Suprapubic skin (tissue), 4 donors: Measurements from ENCODE around the gene LCNL1. TPM values are rescaled to one million over a fixed set of nuclear protein-coding genes. Genes with fewer than 3 reads are reported as not detected.

Experiments used
- DNase-seq, 2 donors: peaks; one replicate each; pipeline ENCODE4 v3.0.0-alpha.2; 2019; ENCODE audit warnings: low spot score in 2 of 2
- H3K27ac ChIP-seq: fragments of 200-600 bp; sonication (generic); one replicate; pipeline ENCODE4 v1.5.1; 2019
- H3K27me3 ChIP-seq: fragments of 200-600 bp; sonication (generic); one replicate; pipeline ENCODE4 v1.5.1; 2019
- H3K36me3 ChIP-seq: fragments of 200-600 bp; sonication (generic); one replicate; pipeline ENCODE4 v1.5.1; 2019
- H3K4me1 ChIP-seq: fragments of 200-600 bp; sonication (generic); one replicate; pipeline ENCODE4 v1.5.1; 2019
- H3K4me3 ChIP-seq: fragments of 200-600 bp; sonication (generic); one replicate; pipeline ENCODE4 v1.5.1; 2019; ENCODE audit warnings: mild to moderate bottlenecking
- H3K9me3 ChIP-seq: fragments of 200-600 bp; sonication (generic); one replicate; pipeline ENCODE4 v1.5.1; 2019
- CTCF ChIP-seq, 2 donors: fragments of 200-600 bp in 1 of 2; fragments of 450-650 bp in 1 of 2; sonication (generic) in 1 of 2; IDR thresholded peaks; one replicate each; pipeline ENCODE4 v1.5.1; 2016 to 2019; ENCODE audit warnings: antibody characterized with exemption in 2 of 2, mild to moderate bottlenecking in 1 of 2, moderate library complexity in 1 of 2
- EP300 ChIP-seq: sonication (generic); formaldehyde crosslinking; IDR thresholded peaks from one replicate; pipeline ENCODE4 v1.6.1; 2017; ENCODE audit warnings: antibody characterized with exemption
- POLR2A ChIP-seq, 2 donors: fragments of 450-650 bp; IDR thresholded peaks; one replicate each; pipeline ENCODE4 v1.6.1; 2017; ENCODE audit warnings: antibody characterized with exemption in 2 of 2, mild to moderate bottlenecking in 2 of 2, moderate library complexity in 2 of 2
- POLR2AphosphoS5 ChIP-seq, 3 donors: sonication (generic); formaldehyde crosslinking; IDR thresholded peaks; one replicate each; pipeline ENCODE4 v1.6.1; 2017; ENCODE audit warnings: antibody characterized with exemption in 3 of 3
- WGBS: methylation state at CpG from one replicate; pipeline ENCODE4 v1.1.5; 2018; 5-methylcytosine and 5-hydroxymethylcytosine counted together
- total RNA-seq, 4 donors: library from RNA; depleted of rRNA; stranded (reverse); fragments of >200 nt; gene quantifications; one replicate each; pipeline ENCODE4 v1.1.0, GENCODE V29; 2016

Gene LCNL1
- total RNA-seq, 4 donors from 2014 or later: 0.18 to 0.40 TPM; not detected in 2

- H3K27ac ChIP-seq: no peak overlapping the region
- no peak overlapping the region for H3K4me3 ChIP-seq
- H3K36me3 ChIP-seq: no peaks in the 10 kb centered on the region
- no peak for DNase-seq
- H3K4me1 ChIP-seq: peaks cover 39% of the 10 kb centered on the region
- H3K27me3 ChIP-seq: no peaks in the 10 kb centered on the region
- TF ChIP-seq POLR2AphosphoS5 (IDR thresholded peaks at IDR 0.05) (no peak), POLR2A (IDR thresholded peaks at IDR 0.05) (no peak), CTCF (IDR thresholded peaks at IDR 0.05) (no peak), EP300 (no peak)
- 83% methylated on average over 25 of the region's 29 CpGs for WGBS
- H3K9me3 ChIP-seq: no peaks in the 10 kb centered on the region
Measured at GRCh38 chr9:136973618-136974617, 8.9 kb upstream of the LCNL1 start.

GRCh38 chr9:136974817-136975535 lies 7.8 kb upstream of the LCNL1 start:
- H3K27me3 ChIP-seq: no peaks in the 10 kb centered on the region
- peaks cover 39% of the 10 kb centered on the region for H3K4me1 ChIP-seq
- no peaks in the 10 kb centered on the region for H3K9me3 ChIP-seq
- TF ChIP-seq POLR2AphosphoS5 (IDR thresholded peaks at IDR 0.05): no peak
- no peak for TF ChIP-seq POLR2A (IDR thresholded peaks at IDR 0.05)
- no peak for TF ChIP-seq CTCF (IDR thresholded peaks at IDR 0.05)
- TF ChIP-seq EP300: no peak
- no peak overlapping the region for H3K27ac ChIP-seq
- H3K4me3 ChIP-seq: no peak overlapping the region
- WGBS: 46% methylated on average over 6 of the region's 15 CpGs
- no peak for DNase-seq
- H3K36me3 ChIP-seq: no peaks in the 10 kb centered on the region

- no peak for DNase-seq
- H3K36me3 ChIP-seq: no peaks in the 10 kb centered on the region
- TF ChIP-seq EP300 (no peak), POLR2AphosphoS5 (IDR thresholded peaks at IDR 0.05) (no peak), CTCF (IDR thresholded peaks at IDR 0.05) (no peak), POLR2A (IDR thresholded peaks at IDR 0.05) (no peak)
- 80% methylated on average over 2 of the region's 14 CpGs for WGBS
- no peaks in the 10 kb centered on the region for H3K27me3 ChIP-seq
- no peak overlapping the region for H3K27ac ChIP-seq
- H3K9me3 ChIP-seq: no peaks in the 10 kb centered on the region
- no peak overlapping the region for H3K4me3 ChIP-seq
- peaks cover 39% of the 10 kb centered on the region for H3K4me1 ChIP-seq
Measured at GRCh38 chr9:136975644-136976043, 7.1 kb upstream of the LCNL1 start.

- no peaks in the 10 kb centered on the region for H3K36me3 ChIP-seq
- peaks cover under 1% of the 10 kb centered on the region for H3K27me3 ChIP-seq
- H3K27ac ChIP-seq: no peak within 1 kb of the TSS
- peaks cover 39% of the 10 kb centered on the region for H3K4me1 ChIP-seq
- H3K4me3 ChIP-seq: peak within 1 kb of the TSS; percentile 56
- WGBS: 100% methylated on average over 4 of the region's 10 CpGs
- no peaks in the 10 kb centered on the region for H3K9me3 ChIP-seq
- no peak for DNase-seq
- TF ChIP-seq POLR2AphosphoS5 (IDR thresholded peaks at IDR 0.05) (no peak), EP300 (no peak), POLR2A (IDR thresholded peaks at IDR 0.05) (no peak), CTCF (IDR thresholded peaks at IDR 0.05) (no peak)
Measured at GRCh38 chr9:136977223-136977622, 5.6 kb upstream of the LCNL1 start, which contains the start of gene PTGDS. TSS of gene PTGDS (plus strand) at chr9:136977504. CDS start at chr9:136977579, 75 bp downstream.

GRCh38 chr9:136977649-136978072 lies 5.1 kb upstream of the LCNL1 start:
- no peaks in the 10 kb centered on the region for H3K36me3 ChIP-seq
- no peak overlapping the region for H3K27ac ChIP-seq
- H3K27me3 ChIP-seq: peaks cover 4% of the 10 kb centered on the region
- H3K9me3 ChIP-seq: no peaks in the 10 kb centered on the region
- TF ChIP-seq CTCF (IDR thresholded peaks at IDR 0.05) (no peak), EP300 (no peak), POLR2AphosphoS5 (IDR thresholded peaks at IDR 0.05) (no peak), POLR2A (IDR thresholded peaks at IDR 0.05) (no peak)
- DNase-seq: no peak
- H3K4me1 ChIP-seq: peaks cover 39% of the 10 kb centered on the region
- WGBS: 61% methylated on average over 4 of the region's 33 CpGs
- H3K4me3 ChIP-seq: peak overlapping the region; percentile 56
